Adrenal gland (tissue), 12 donors: ENCODE measurements around the gene NHS. TPM values are rescaled to one million over a fixed set of nuclear protein-coding genes. Genes with fewer than 3 reads are reported as not detected.

ENCODE experiments used
- DNase-seq, 7 donors: peaks; one replicate each; pipeline ENCODE4 v3.0.0-alpha.2; 2019 to 2020
- H3K27ac ChIP-seq, 5 donors: fragments of 200-600 bp; sonication (generic) in 4 of 5; 1 replicate in 3 of 5; 2 replicates in 2 of 5; pipeline versions ENCODE4 v1.5.1 to v1.8.0; 2016 to 2020; ENCODE audit warnings: mild to moderate bottlenecking in 1 of 5
- H3K27me3 ChIP-seq: fragments of 200-600 bp; 2 replicates; pipeline ENCODE4 v1.8.0; 2021
- H3K36me3 ChIP-seq, 2 donors: fragments of 200-600 bp; replicated peaks in 1 of 2; 1 replicate in 1 of 2; 2 replicates in 1 of 2; pipeline versions ENCODE4 v1.5.1 to v1.8.0; 2018 to 2022
- H3K4me1 ChIP-seq, 2 donors: fragments of 200-600 bp; replicated peaks in 1 of 2; 1 replicate in 1 of 2; 2 replicates in 1 of 2; pipeline versions ENCODE4 v1.5.1 to v1.8.0; 2018 to 2021
- H3K4me3 ChIP-seq, 4 donors: fragments of 200-600 bp; sonication (generic) in 3 of 4; one replicate each; pipeline ENCODE4 v1.5.1; 2016 to 2018
- H3K9me3 ChIP-seq, 3 donors: fragments of 200-600 bp; sonication (generic) in 1 of 3; replicated peaks in 1 of 3; 1 replicate in 2 of 3; 2 replicates in 1 of 3; pipeline versions ENCODE4 v1.5.1 to v1.8.0; 2016 to 2021
- POLR2A ChIP-seq, 2 donors: fragments of 450-650 bp; IDR thresholded peaks; one replicate each; pipeline ENCODE4 v1.6.1; 2017; ENCODE audit warnings: antibody characterized with exemption in 2 of 2, mild to moderate bottlenecking in 2 of 2, moderate library complexity in 1 of 2
- WGBS, 4 donors: extraction: QIAGEN DNeasy Blood & Tissue Kit in 2 of 4; methylation state at CpG; one replicate each; pipeline versions ENCODE4 v1.1.5 to v1.1.7; 2013 to 2017; 5-methylcytosine and 5-hydroxymethylcytosine counted together
- intact Hi-C, 2 donors: fragments of 100-400 bp; cut with DNase I; formaldehyde crosslinking; loops; one replicate each; pipeline versions ENCODE4 v1.14.1 to v1.15.0; 2022 to 2023
- polyA plus RNA-seq, 3 donors: library from polyadenylated mRNA; stranded (reverse); fragments of 200-250 nt in 2 of 3; fragments of 350-450 nt in 1 of 3; fragmentation: Illumina TruSeq in 1 of 3; extraction: RNeasy Lipid Tissue Mini Kit (QIAGEN cat#74804) in 1 of 3; gene quantifications; one replicate each; pipeline ENCODE4 v1.2.3, GENCODE V29; 2013 to 2014
- total RNA-seq, 9 donors: library from RNA; depleted of rRNA in 4 of 9; stranded (reverse); fragments of >200 nt in 4 of 9; fragments of 120-200 nt in 1 of 9; fragmentation: NEBNext Ultra II Directional in 1 of 9; extraction: Animal tissue kit (Norgen Biotek cat#: 25700) in 1 of 9; gene quantifications; one replicate each; pipeline versions ENCODE4 v1.1.0 to v1.2.4, GENCODE V29; 2013 to 2023
- TF ChIP-seq, protein P1 (sequence below), 6 experiments: fragments of 450-650 bp in 4 of 6; fragments of 200-600 bp in 2 of 6; sonication (generic) in 1 of 6; IDR thresholded peaks; 1 replicate in 5 of 6; 2 replicates in 1 of 6; pipeline versions ENCODE4 v1.5.1 to v1.8.0; 2016 to 2021; ENCODE audit warnings: antibody characterized with exemption in 6 of 6, mild to moderate bottlenecking in 2 of 6, moderate library complexity in 1 of 6
- donor health status: healthy with polysubstance abuse.
- donor health status: Bipolar disorder and iron deficiency.
- donor health status: DM: yes; HTN: yes; CAD: no.
- donor health status: DM: no; HTN: no; CAD: no.
- donor health status: DM: no; HTN: no; CAD: no.
- donor health status: DM: yes; HTN: yes; CAD: no.

Gene NHS
- total and polyA plus RNA-seq, 12 donors = 4.4 to 12.5 (median 6.8) TPM

DNA sequence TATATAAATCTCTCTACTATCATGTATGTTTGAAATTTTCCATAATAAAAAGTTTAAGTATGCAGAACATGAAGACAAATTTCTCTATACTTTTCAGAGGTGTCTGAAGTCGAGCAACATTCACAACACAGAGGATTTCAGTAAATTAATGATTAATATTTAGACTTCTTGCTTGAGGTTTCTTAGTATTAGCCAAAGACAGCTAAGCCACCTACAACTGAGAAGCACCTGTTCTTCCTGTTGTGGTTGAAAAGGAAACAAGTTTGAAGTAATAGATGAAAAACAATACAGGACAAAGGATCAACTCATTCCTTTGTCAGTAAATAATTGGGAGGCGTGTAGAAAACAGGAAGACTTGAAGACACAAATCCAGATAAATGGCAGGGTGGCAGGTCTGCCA, 383.4 kb downstream of the NHS start:
- Histone ChIP-seq H3K4me3 (no peak overlapping the region), H3K36me3 (no peaks in the 10 kb centered on the region), H3K4me1 (no peaks in the 10 kb centered on the region), H3K27ac (no peak overlapping the region), H3K27me3 (no peaks in the 10 kb centered on the region), H3K9me3 (no peaks in the 10 kb centered on the region)
- DNase-seq = no peak
- TF ChIP-seq, protein P1, sequence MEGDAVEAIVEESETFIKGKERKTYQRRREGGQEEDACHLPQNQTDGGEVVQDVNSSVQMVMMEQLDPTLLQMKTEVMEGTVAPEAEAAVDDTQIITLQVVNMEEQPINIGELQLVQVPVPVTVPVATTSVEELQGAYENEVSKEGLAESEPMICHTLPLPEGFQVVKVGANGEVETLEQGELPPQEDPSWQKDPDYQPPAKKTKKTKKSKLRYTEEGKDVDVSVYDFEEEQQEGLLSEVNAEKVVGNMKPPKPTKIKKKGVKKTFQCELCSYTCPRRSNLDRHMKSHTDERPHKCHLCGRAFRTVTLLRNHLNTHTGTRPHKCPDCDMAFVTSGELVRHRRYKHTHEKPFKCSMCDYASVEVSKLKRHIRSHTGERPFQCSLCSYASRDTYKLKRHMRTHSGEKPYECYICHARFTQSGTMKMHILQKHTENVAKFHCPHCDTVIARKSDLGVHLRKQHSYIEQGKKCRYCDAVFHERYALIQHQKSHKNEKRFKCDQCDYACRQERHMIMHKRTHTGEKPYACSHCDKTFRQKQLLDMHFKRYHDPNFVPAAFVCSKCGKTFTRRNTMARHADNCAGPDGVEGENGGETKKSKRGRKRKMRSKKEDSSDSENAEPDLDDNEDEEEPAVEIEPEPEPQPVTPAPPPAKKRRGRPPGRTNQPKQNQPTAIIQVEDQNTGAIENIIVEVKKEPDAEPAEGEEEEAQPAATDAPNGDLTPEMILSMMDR (IDR thresholded peaks at IDR 0.05) = no peak
- TF ChIP-seq POLR2A (IDR thresholded peaks at IDR 0.05) = no peak
- intact Hi-C loops = no loop called here
- WGBS, 4 donors = 52 to 84% (median 70%) methylated on average over 2 of the region's 2 CpGs

DNA sequence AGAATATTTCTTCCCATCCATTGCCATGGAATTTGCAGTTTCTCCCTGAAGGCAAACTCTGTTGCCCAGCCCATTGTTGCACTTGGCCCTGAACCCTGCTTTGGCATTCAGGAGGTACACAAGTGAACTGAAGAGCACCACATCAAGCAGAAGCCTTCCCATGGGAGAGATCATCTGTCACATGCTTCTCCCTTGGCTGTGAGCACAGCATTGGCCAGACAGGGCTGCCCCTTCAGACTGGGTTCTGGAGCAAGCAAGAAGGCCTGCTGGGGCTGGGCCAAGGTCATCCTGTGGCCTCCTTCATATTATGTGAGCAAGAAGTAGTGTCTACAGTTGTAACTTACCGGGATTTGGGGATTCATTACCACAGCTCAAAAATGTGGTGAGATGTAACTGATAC, 385.0 kb downstream of the NHS start:
- Histone ChIP-seq H3K9me3 (no peaks in the 10 kb centered on the region), H3K36me3 (no peaks in the 10 kb centered on the region), H3K27ac (no peak overlapping the region), H3K27me3 (peaks cover under 1% of the 10 kb centered on the region), H3K4me1 (no peaks in the 10 kb centered on the region), H3K4me3 (no peak overlapping the region)
- intact Hi-C loops = no loop called here
- WGBS, 4 donors = 57 to 82% (median 67%) methylated on average over 1 of the region's 1 CpG
- TF ChIP-seq, protein P1 (IDR thresholded peaks at IDR 0.05) = no peak
- no peak for TF ChIP-seq POLR2A (IDR thresholded peaks at IDR 0.05)
- no peak for DNase-seq

DNA sequence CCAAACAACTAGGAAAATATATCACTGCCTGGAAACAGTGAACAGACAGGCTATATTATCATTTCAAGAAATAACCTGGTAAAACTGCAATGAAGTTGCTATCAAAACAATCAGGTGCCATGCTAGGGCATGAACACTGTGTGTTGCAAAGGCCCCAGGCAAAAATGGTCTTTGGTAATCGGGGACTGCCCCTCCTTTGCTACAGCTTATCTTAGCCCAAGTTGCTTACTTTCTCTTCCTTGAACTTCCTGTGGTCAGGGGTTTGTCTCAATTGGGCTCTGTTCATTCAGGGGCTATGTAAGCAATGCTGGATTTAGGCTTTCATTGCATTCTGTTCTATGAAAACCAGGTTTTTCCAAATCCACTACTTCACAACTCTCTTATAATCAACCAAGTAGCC, 392.7 kb downstream of the NHS start:
- Histone ChIP-seq H3K27me3 (peaks cover 14% of the 10 kb centered on the region), H3K36me3 (no peaks in the 10 kb centered on the region), H3K4me1 (no peaks in the 10 kb centered on the region), H3K4me3 (no peak overlapping the region), H3K9me3 (no peaks in the 10 kb centered on the region), H3K27ac (no peak overlapping the region)
- 23 to 54% (median 47%) methylated on average over 1 of the region's 1 CpG for WGBS, 4 donors
- TF ChIP-seq POLR2A (IDR thresholded peaks at IDR 0.05) = no peak
- TF ChIP-seq, protein P1 (IDR thresholded peaks at IDR 0.05) = no peak
- no peak for DNase-seq
- intact Hi-C loops = no loop called here

DNA sequence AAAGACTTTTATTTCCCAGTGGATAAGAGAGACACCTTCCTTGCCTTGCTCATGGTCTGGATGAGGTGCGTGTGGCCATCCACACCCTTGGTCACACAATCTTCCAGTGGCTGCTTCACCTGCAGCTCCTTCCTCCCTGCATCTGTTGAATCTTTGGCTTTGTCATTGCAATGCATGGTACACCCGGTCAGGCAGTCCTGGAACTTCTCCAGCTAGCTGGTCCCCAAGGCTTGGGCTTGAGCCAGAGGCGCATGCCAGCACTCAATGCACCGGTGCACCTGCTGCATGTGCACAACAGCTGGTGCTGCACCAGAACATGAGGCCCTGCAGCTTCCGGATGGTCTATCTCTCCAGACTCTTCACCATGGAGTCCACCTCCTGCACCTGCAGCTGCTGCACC, 394.0 kb downstream of the NHS start:
- no peak for DNase-seq
- WGBS, 4 donors = 71 to 87% (median 84%) methylated on average over 3 to 5 of the region's 5 CpGs
- no peaks in the 10 kb centered on the region for H3K36me3 ChIP-seq
- no peak for TF ChIP-seq POLR2A (IDR thresholded peaks at IDR 0.05)
- TF ChIP-seq, protein P1 (IDR thresholded peaks at IDR 0.05) = no peak
- no peak overlapping the region for H3K4me3 ChIP-seq
- peaks cover 19% of the 10 kb centered on the region for H3K27me3 ChIP-seq
- H3K27ac ChIP-seq = no peak overlapping the region
- H3K9me3 ChIP-seq = no peaks in the 10 kb centered on the region
- H3K4me1 ChIP-seq = no peaks in the 10 kb centered on the region
- intact Hi-C loops = no loop called here
